Trophoblast cell (in vitro differentiated cells and primary cell): ENCODE data around the gene TBC1D5.
"Not testable (repeated sequence)": the region's sequence is repeated elsewhere in the genome, so short reads cannot be mapped to it uniquely, and the experiment has no call there.

Experiments used
- DNase-seq, 2 donors: peaks; one replicate each; pipeline ENCODE4 v3.0.0-alpha.2; 2016
- H2AFZ ChIP-seq: 2 replicates; pipeline ENCODE4 v1.6.1; 2013; ENCODE audit warnings: low read length, moderate library complexity, mild to moderate bottlenecking; ENCODE audit not compliant: insufficient read depth, poor library complexity
- H2AK5ac ChIP-seq: 2 replicates; pipeline ENCODE4 v1.6.1; 2013; ENCODE audit warnings: mild to moderate bottlenecking, low read length
- H2BK120ac ChIP-seq: 2 replicates; pipeline ENCODE4 v1.6.1; 2013; ENCODE audit warnings: low read length, mild to moderate bottlenecking, moderate library complexity; ENCODE audit not compliant: insufficient read depth, poor library complexity
- H2BK12ac ChIP-seq: 2 replicates; pipeline ENCODE4 v1.6.1; 2013; ENCODE audit warnings: mild to moderate bottlenecking, low read length, moderate library complexity
- H2BK5ac ChIP-seq: 2 replicates; pipeline ENCODE4 v1.6.1; 2013; ENCODE audit warnings: low read length, low read depth, moderate library complexity, mild to moderate bottlenecking; ENCODE audit not compliant: poor library complexity
- H3K14ac ChIP-seq: 2 replicates; pipeline ENCODE4 v1.6.1; 2013; ENCODE audit warnings: mild to moderate bottlenecking, low read length
- H3K18ac ChIP-seq: 2 replicates; pipeline ENCODE4 v1.6.1; 2013; ENCODE audit warnings: mild to moderate bottlenecking, low read length
- H3K23ac ChIP-seq: 2 replicates; pipeline ENCODE4 v1.6.1; 2013; ENCODE audit warnings: low read length
- H3K27ac ChIP-seq: 2 replicates; pipeline ENCODE4 v1.5.1; 2013; ENCODE audit warnings: low read depth, mild to moderate bottlenecking, inconsistent platforms, low read length, moderate library complexity
- H3K27me3 ChIP-seq: 2 replicates; pipeline ENCODE4 v1.6.1; 2013; ENCODE audit warnings: inconsistent platforms, mild to moderate bottlenecking, low read length, moderate library complexity; ENCODE audit not compliant: insufficient read depth
- H3K36me3 ChIP-seq, 2 experiments: 1 replicate in 1 of 2; 2 replicates in 1 of 2; pipeline ENCODE4 v1.6.1; 2013; ENCODE audit warnings: low read length in 2 of 2, mild to moderate bottlenecking in 2 of 2, moderate library complexity in 1 of 2; ENCODE audit not compliant: insufficient read depth in 2 of 2, control insufficient read depth in 1 of 2
- H3K4ac ChIP-seq: 2 replicates; pipeline ENCODE4 v1.6.1; 2013; ENCODE audit warnings: low read depth, mild to moderate bottlenecking, low read length, moderate library complexity
- H3K4me1 ChIP-seq, 2 experiments: 1 replicate in 1 of 2; 2 replicates in 1 of 2; pipeline ENCODE4 v1.6.1; 2013; ENCODE audit warnings: low read length in 2 of 2, mild to moderate bottlenecking in 2 of 2, moderate library complexity in 1 of 2; ENCODE audit not compliant: insufficient read depth in 2 of 2, control insufficient read depth in 1 of 2
- H3K4me2 ChIP-seq: 2 replicates; pipeline ENCODE4 v1.6.1; 2013; ENCODE audit warnings: inconsistent platforms, mild to moderate bottlenecking, low read length, moderate library complexity
- H3K4me3 ChIP-seq: 2 replicates; pipeline ENCODE4 v1.5.1; 2013; ENCODE audit warnings: mild to moderate bottlenecking, low read depth, low read length, inconsistent platforms
- H3K79me1 ChIP-seq: one replicate; pipeline ENCODE4 v1.6.1; 2013; ENCODE audit warnings: low read length
- H3K79me2 ChIP-seq: 2 replicates; pipeline ENCODE4 v1.6.1; 2013; ENCODE audit warnings: low read length, mild to moderate bottlenecking; ENCODE audit not compliant: control insufficient read depth, insufficient read depth, poor library complexity
- H3K9ac ChIP-seq: 2 replicates; pipeline ENCODE4 v1.6.1; 2013; ENCODE audit warnings: mild to moderate bottlenecking, low read length
- H3K9me3 ChIP-seq: 2 replicates; pipeline ENCODE4 v1.6.1; 2013; ENCODE audit warnings: low read depth, mild to moderate bottlenecking, control low read depth, inconsistent platforms, low read length; ENCODE audit not compliant: insufficient read depth
- H4K12ac ChIP-seq: 2 replicates; pipeline ENCODE4 v1.6.1; 2013; ENCODE audit warnings: low read depth, mild to moderate bottlenecking, low read length, moderate library complexity
- H4K8ac ChIP-seq: 2 replicates; pipeline ENCODE4 v1.6.1; 2013; ENCODE audit warnings: low read depth, mild to moderate bottlenecking, low read length, moderate library complexity
- H4K91ac ChIP-seq: one replicate; pipeline ENCODE4 v1.6.1; 2013; ENCODE audit warnings: low read depth, mild to moderate bottlenecking, low read length, moderate library complexity
- WGBS: extraction: QIAGEN DNeasy Blood & Tissue Kit; methylation state at CpG from one replicate; pipeline ENCODE4 v1.1.7; 2013; ENCODE audit warnings: missing lambda C conversion rate; ENCODE audit not compliant: insufficient read length, insufficient coverage; ENCODE audit errors: extremely low coverage; 5-methylcytosine and 5-hydroxymethylcytosine counted together

The TBC1D5 gene

GRCh38 chr3:17128671-17129070 lies 613.8 kb downstream of the TBC1D5 start:
- not testable (repeated sequence) for H3K14ac ChIP-seq, H3K18ac ChIP-seq, H3K27ac ChIP-seq, H3K9ac ChIP-seq, H4K8ac ChIP-seq, H4K91ac ChIP-seq, H3K27me3 ChIP-seq, H2BK5ac ChIP-seq, H3K79me1 ChIP-seq, H2BK12ac ChIP-seq, H3K4ac ChIP-seq, H3K9me3 ChIP-seq, H3K4me3 ChIP-seq, H3K79me2 ChIP-seq, H4K12ac ChIP-seq, H3K23ac ChIP-seq, H3K36me3 ChIP-seq, H2AFZ ChIP-seq, DNase-seq, H3K4me1 ChIP-seq, H3K4me2 ChIP-seq, H2AK5ac ChIP-seq, H2BK120ac ChIP-seq
- no CpG with 5 or more reads among the region's 3 CpGs for WGBS

GRCh38 chr3:17125738-17126442 lies 616.5 kb downstream of the TBC1D5 start:
- H2AFZ ChIP-seq, result no peak overlapping the region
- no CpG with 5 or more reads among the region's 2 CpGs for WGBS
- H4K91ac ChIP-seq, result no peak overlapping the region
- H3K79me1 ChIP-seq, result no peaks in the 10 kb centered on the region
- H3K4me1 ChIP-seq, result no peaks in the 10 kb centered on the region
- H2AK5ac ChIP-seq, result no peak overlapping the region
- no peak overlapping the region for H2BK120ac ChIP-seq
- H3K18ac ChIP-seq, result no peak overlapping the region
- no peaks in the 10 kb centered on the region for H3K79me2 ChIP-seq
- H2BK12ac ChIP-seq, result no peak overlapping the region
- H3K14ac ChIP-seq, result no peak overlapping the region
- H3K36me3 ChIP-seq, result no peaks in the 10 kb centered on the region
- H4K12ac ChIP-seq, result no peak overlapping the region
- H4K8ac ChIP-seq, result no peak overlapping the region
- H3K4ac ChIP-seq, result no peak overlapping the region
- no peak for DNase-seq
- H3K9me3 ChIP-seq, result peaks cover 2% of the 10 kb centered on the region
- H2BK5ac ChIP-seq, result no peak overlapping the region
- H3K27me3 ChIP-seq, result no peaks in the 10 kb centered on the region
- no peak overlapping the region for H3K4me3 ChIP-seq
- no peak overlapping the region for H3K23ac ChIP-seq
- H3K27ac ChIP-seq, result no peak overlapping the region
- H3K9ac ChIP-seq, result no peak overlapping the region
- H3K4me2 ChIP-seq, result no peak overlapping the region

- Histone ChIP-seq H3K4ac (no peak overlapping the region), H4K91ac (no peak overlapping the region), H3K4me3 (no peak overlapping the region), H2BK120ac (no peak overlapping the region), H3K14ac (no peak overlapping the region), H2BK12ac (no peak overlapping the region), H3K4me1 (no peaks in the 10 kb centered on the region), H4K12ac (no peak overlapping the region), H3K27me3 (no peaks in the 10 kb centered on the region), H4K8ac (no peak overlapping the region), H3K23ac (no peak overlapping the region), H3K79me2 (no peaks in the 10 kb centered on the region), H3K36me3 (no peaks in the 10 kb centered on the region), H2BK5ac (no peak overlapping the region), H3K79me1 (no peaks in the 10 kb centered on the region), H3K4me2 (no peak overlapping the region), H3K27ac (no peak overlapping the region), H3K18ac (no peak overlapping the region), H2AK5ac (no peak overlapping the region), H3K9ac (no peak overlapping the region), H2AFZ (no peak overlapping the region), H3K9me3 (peaks cover 6% of the 10 kb centered on the region)
- WGBS, result no CpG with 5 or more reads among the region's 3 CpGs
- no peak for DNase-seq
These were observed 619.7 kb downstream of the TBC1D5 start for GRCh38 chr3:17122758-17123157.

DNA sequence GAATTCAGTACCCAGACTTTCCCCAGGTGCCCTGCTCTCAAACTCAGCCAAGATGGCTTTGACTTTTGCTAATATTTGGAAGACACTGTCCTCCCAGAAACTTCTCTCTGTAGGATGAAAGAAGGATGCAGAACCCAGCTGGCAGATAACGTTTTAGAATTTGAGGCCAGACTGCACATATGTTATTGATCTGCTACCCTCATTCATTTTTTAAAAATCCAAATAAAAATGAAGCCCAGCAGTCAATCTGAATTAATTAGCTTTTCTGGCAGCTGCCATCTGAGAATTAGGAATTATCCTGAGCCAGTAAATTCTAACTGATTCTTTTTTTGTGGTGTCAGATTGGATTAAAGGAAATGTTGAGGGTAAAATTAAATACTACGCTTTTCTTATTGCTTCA lies 621.1 kb downstream of the TBC1D5 start:
- no peak overlapping the region for H3K4ac ChIP-seq
- H3K14ac ChIP-seq, result no peak overlapping the region
- H3K36me3 ChIP-seq, result no peaks in the 10 kb centered on the region
- no peak overlapping the region for H3K4me3 ChIP-seq
- H3K9me3 ChIP-seq, result peaks cover 6% of the 10 kb centered on the region
- no peak overlapping the region for H2AFZ ChIP-seq
- H3K18ac ChIP-seq, result no peak overlapping the region
- no peak overlapping the region for H3K23ac ChIP-seq
- no peaks in the 10 kb centered on the region for H3K27me3 ChIP-seq
- WGBS, result no CpG with 5 or more reads among the region's 2 CpGs
- no peak overlapping the region for H3K9ac ChIP-seq
- no peak overlapping the region for H3K4me2 ChIP-seq
- no peak for DNase-seq
- no peaks in the 10 kb centered on the region for H3K4me1 ChIP-seq
- no peak overlapping the region for H2AK5ac ChIP-seq
- no peaks in the 10 kb centered on the region for H3K79me1 ChIP-seq
- no peak overlapping the region for H4K91ac ChIP-seq
- no peaks in the 10 kb centered on the region for H3K79me2 ChIP-seq
- no peak overlapping the region for H2BK120ac ChIP-seq
- H3K27ac ChIP-seq, result no peak overlapping the region
- H2BK5ac ChIP-seq, result no peak overlapping the region
- H4K8ac ChIP-seq, result no peak overlapping the region
- H4K12ac ChIP-seq, result no peak overlapping the region
- no peak overlapping the region for H2BK12ac ChIP-seq
